GM18502 (cell line): ENCODE data around the gene SLC25A4.
"Not testable (repeated sequence)": the region's sequence is repeated elsewhere in the genome, so short reads cannot be mapped to it uniquely, and the experiment has no call there.

ENCODE experiments used
- ATAC-seq: cut with Tn5 transposase; IDR thresholded peaks from one replicate; pipeline ENCODE4 v1.9.1; 2021; ENCODE audit warnings: mild to moderate bottlenecking; ENCODE audit not compliant: unreplicated experiment, poor library complexity

The SLC25A4 gene

DNA sequence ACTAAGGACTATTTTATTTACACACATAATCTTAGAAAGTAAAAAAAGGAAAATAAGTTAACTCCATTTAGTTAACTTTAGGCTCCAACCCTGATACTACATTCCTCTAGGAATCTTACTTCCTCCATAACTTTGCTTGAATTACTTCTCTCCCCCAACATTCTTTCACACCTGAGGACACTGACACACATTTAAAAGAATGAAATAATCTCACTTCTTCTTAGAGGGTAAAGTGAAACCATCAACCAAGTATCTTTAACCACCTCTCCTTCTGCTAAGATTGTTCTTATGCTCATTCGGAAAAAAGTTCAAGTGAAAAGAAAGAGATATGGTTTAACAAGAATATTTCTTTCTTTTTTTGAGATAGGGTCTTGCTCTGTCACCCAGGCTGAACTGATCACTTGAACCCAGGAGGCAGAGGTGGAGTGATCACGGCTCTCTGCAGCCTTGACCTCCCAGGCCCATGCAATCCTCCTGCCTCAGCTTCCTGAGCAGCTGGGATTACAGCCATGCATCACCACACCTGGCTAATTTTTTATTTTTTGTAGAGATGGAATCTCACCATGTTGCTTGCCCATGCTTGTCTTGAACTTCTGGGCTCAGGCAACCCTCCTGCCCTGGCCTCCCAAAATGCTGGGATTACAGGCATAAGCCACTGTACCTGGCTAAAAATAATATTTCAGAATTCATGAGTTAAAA is 28.5 kb downstream of the SLC25A4 start:
- peak; percentile 87 for ATAC-seq

DNA sequence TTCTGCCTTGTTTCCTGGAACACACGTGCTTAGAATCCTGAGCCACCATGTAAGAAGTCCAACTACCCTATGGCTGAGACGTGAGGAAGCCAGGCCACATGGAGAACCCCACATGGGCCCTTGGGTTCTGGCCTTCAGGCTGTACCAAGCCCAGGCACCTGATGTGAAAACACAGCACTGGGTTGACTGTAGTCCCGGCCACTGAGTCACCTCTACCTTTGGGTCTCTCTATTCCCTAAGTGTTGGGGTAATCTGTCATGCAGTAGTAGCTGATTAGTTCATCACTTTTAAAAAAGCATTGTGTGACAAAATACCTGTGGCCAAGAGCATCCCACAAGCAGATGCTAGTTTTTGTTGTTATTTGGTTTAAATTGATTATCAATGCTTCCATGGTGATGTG is 36.4 kb downstream of the SLC25A4 start:
- ATAC-seq, result no peak

DNA sequence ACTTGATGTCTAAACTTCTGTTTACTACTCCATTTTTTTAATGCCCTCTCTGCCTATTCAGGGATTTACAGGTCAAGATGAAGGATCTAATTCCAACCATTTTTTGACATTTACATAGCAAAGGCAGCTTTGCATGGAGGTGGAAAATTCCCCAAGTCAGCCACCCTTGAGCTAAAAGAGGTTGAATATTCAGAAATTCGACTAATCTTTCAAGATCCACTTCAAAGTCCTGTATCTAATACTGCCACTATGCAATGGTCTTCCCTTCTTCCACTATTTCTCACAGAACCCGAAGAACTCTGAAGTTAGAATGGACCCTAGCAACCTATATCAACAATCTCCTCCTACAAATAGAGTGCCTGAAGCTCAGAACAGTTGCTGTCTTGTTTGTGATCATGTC is 39.2 kb downstream of the SLC25A4 start:
- no peak for ATAC-seq

DNA sequence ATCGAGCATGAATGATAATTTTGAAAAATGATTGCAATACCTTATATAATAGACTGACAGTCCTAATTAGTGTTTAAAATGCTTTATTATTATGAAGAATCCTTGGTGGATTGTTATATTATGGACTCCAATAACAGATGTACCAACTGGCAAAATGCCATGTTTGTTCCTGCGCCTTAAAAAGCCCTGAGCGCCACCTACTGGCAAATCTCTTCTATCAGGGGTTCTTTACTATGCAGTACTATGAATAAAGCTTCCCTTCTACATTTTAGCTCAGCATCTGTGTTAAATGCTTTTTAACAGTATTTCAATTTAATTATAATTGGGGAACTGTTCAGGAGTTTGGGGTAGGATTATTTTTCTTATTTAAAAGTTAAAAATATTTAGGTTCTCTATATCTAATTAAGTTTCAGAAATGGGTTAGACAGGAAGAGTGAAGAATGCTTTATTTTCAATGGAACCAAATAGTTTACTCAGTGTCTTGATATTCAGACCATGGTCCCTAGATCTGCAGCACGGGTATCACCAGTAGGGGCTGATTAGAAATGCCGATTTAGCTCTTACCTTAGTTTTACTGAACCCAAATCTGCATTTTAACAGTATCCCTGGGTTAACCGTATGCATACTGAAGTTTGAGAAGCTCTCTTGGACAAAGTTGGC is 40.7 kb downstream of the SLC25A4 start:
- no peak for ATAC-seq

DNA sequence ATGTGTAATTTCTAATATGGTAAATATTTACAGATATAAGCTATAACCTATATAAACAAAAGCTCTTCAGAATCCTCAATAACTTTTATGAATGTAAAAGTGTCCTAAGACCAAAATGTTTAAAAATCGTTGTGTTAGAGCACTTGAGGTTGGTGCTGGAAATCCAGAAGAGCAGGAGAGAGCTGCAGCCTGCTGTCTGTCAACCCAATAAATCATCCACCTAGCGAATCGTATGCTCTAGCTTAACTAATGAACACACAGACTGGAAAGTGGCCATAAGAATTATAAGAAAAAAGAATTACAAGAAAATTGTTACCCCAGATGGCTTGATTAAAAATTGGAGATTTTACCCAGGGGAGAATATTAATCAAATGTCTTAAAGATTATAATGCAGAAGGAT is 43.7 kb downstream of the SLC25A4 start:
- ATAC-seq, result no peak

DNA sequence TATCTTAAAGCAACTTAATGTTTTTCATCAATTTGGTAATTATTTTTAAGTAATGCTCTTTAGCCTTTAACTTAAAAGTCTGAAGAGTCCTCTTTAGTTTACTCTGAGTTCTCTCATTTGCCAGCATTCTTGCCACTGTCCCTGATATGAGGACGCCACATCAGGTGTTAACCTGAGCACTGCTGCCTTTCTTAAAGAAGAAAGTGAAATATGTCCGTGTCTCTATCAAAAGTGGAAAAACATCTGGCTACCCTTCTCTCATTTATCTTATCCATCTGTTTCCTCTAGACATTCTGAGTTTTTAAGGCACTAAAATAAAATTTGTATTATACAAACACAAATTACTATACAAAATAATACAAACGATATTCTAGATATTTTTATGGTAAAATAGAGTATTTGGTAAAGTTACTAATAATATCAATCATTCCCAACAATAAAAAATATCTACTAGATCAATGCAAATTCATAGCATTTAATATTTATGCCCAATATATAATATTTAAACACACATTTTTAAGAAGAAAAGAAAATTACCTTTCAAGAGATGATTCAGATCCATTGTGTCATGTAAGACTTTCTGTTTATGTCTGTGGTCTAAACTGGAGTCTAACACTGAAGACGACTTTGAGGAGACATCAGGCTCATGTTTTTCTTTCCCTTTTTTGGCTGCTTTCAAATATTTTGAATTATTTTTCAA is 46.7 kb downstream of the SLC25A4 start:
- no peak for ATAC-seq

DNA sequence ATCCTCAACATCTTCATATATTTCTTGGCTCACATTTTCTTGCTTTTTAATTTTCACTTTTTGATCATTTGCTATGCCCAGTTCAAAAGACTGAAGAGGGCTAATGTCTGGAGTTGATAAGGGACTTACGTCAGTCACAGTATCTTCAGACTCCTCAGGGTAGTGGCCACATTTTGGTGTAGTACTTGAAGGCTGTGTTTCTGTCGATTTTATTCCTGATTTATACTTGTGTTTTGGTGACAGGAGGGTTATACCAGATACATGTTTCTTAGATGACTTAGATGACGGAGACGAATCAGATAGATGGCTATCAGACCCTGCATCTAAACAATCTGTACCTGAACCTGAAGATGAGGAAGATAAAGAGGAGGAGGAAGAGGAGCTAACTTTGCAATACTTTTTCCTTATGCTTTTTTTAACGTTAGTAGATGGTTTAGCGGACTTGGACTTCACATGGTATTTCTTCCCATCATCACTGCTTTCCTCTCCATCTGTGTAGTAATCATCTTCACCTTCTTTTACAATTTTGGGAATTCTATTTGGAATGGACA is 47.3 kb downstream of the SLC25A4 start:
- no peak for ATAC-seq

DNA sequence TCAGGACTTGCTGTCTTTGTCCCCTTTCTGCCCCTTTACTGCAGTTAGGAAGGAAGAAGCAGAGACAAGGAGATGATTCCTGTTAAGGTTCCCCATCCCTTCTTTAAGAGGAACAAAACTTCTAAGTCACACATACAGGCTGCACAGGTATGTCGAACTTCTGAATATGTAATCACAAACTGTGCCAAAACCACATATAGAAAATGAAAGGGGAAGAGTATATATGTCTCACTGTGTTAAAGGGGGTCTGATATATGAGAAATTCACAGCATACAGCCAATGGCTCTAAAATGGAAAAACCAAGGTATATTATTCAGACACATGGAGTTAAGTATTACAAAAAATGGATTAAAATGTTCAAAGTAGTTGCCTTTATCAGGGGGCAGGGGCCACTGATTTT is 49.0 kb downstream of the SLC25A4 start:
- ATAC-seq, result peak; percentile 91

DNA sequence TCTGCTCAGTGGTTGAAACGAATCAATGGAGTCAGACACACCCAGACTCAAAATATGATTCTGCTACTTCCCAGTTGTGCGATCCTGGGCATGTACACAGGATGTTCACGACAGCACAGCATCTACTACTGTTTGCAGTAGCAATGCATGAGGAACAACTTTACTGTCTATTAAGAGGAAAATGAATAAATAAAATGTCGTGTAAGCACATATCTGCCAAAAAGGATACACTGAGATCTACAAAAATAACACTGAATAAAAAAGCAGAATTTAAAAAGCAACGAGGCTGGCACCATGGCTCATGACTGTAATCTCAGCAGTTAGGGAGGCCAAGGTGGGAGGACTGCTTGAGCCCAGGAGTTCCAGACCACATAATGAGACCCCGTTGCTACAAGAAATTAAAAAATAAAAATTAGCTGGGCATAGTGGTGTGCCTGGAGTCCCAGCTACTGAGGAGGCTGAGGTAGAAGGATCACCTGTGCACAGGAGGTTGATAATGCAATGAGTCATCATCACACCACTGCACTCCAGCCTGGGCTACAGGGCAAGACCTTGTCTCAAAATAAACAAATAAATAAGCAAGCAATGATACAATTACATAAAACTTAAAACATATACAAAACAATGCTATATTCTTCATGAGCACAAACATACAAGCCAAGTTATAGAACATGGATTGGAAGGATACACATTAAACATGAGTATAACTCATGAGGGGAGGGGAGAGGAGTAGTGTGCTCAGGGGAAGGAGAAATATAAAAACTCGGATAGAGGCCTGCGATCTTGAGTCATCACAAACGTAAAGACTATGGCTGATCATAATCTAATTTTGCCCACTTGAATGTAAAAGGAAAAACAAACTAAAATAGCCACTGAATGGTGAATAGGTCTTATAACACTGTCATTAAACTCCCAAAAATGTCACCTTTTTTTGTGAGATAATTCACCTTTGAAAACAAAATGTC is 52.1 kb downstream of the SLC25A4 start:
- no peak for ATAC-seq

DNA sequence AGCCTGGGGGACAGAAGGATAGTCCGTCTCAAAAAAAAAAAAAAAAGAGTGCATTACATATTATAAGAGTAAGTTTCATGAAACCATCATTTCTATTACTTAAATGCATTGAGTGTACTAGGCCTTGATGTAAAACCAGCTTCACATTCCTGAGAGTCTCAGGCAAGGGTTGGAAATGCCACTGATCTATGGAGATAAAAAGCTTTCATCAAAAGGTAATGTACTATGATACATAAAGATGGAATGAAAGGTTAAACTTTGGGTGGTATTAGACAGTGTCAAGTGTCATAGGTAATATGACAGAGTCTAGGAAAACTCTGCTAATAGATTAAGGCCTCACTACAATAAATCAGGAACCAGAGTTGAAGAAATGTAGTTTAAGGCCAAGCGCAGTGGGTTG is 53.4 kb downstream of the SLC25A4 start:
- ATAC-seq, result no peak

DNA sequence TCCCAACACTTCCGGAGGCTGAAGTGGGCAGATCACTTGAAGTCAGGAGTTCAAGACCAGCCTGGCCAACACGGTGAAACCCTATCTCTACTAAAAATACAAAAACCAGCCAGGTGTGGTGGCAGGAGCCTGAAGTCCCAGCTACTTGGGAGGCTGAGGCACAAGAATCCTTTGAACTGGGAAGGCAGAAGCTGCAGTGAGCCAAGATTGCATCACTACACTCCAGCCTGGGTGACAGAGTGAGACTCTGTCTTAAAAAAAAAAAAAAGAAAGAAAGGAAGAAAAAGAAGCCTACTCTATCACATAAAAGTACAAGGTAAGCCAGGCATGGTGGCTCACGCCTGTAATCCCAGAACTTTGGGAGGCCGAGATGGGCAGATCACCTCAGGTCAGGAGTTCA is 55.1 kb downstream of the SLC25A4 start:
- ATAC-seq, result not testable (repeated sequence)
